Mucosa of descending colon (tissue), 3 donors: Measurements from ENCODE around the gene SPATA22. TPM values are rescaled to one million over a fixed set of nuclear protein-coding genes. Genes with fewer than 3 reads are reported as not detected.
"Not testable (repeated sequence)": the region's sequence is repeated elsewhere in the genome, so short reads cannot be mapped to it uniquely, and the experiment has no call there.

Source experiments
- ATAC-seq: fragments of 200-7000 bp; cut with Tn5 transposase; one replicate; pipeline ENCODE4 v1.9.1; 2020; ENCODE audit warnings: mild to moderate bottlenecking, moderate library complexity
- DNase-seq, 3 donors: peaks; one replicate each; pipeline ENCODE4 v3.0.0-alpha.2; 2020
- H3K36me3 ChIP-seq: fragments of 200-600 bp; one replicate; pipeline ENCODE4 v1.8.0; 2021; ENCODE audit warnings: low read depth, mild to moderate bottlenecking
- H3K4me1 ChIP-seq: fragments of 200-600 bp; one replicate; pipeline ENCODE4 v1.8.0; 2021; ENCODE audit warnings: low read depth, mild to moderate bottlenecking
- H3K4me3 ChIP-seq: fragments of 200-600 bp; one replicate; pipeline ENCODE4 v1.8.0; 2021; ENCODE audit warnings: mild to moderate bottlenecking
- H3K9me3 ChIP-seq: fragments of 200-600 bp; one replicate; pipeline ENCODE4 v1.8.0; 2021; ENCODE audit warnings: mild to moderate bottlenecking
- CTCF ChIP-seq: fragments of 200-600 bp; IDR thresholded peaks from one replicate; pipeline ENCODE4 v1.8.0; 2022; ENCODE audit warnings: antibody characterized with exemption, mild to moderate bottlenecking
- intact Hi-C, 2 donors: fragments of 100-400 bp; cut with DNase I in 1 of 2; cut with micrococcal nuclease in 1 of 2; formaldehyde crosslinking; loops; one replicate each; pipeline versions ENCODE4 v1.11.0 to v1.11.1; 2022; cut with DNase I, micrococcal nuclease
- long read RNA-seq, 2 donors: library from polyadenylated mRNA; unstranded; transcript quantifications; one replicate each; pipeline ENCODE4 v2.0.0, GENCODE V29; 2019 to 2021
- total RNA-seq, 3 donors: library from RNA; stranded (reverse); fragmentation: NEBNext Ultra II Directional in 2 of 3; extraction: Animal tissue kit (Norgen Biotek cat#: 25700) in 2 of 3; gene quantifications; one replicate each; pipeline versions ENCODE4 v1.2.1 to v1.2.4, GENCODE V29; 2021 to 2023
- donor health status: DM: no; HTN: no; CAD: no; lungs with moderate emphysema.
- donor health status: DM: no; HTN: no; CAD: no.
- donor health status: DM: no; HTN: yes; CAD: no.

The SPATA22 gene
- total RNA-seq = 1 to 10 TPM in 1 of 3 donors, not detected in 2; 1.1 TPM
- long read RNA-seq, donor 1, partial matches to known transcripts = 0 of 1 reads
- long read RNA-seq, donor 1, other reads (novel, unspliced or antisense) = 1 of 1 reads
- long read RNA-seq, donor 2 = 0 reads

- no peaks in the 10 kb centered on the region for H3K9me3 ChIP-seq
- DNase-seq = no peak
- no peaks in the 10 kb centered on the region for H3K36me3 ChIP-seq
- intact Hi-C loops = no loop called here
- H3K4me1 ChIP-seq = peaks cover 28% of the 10 kb centered on the region
- no peak within 1 kb of the TSS for H3K4me3 ChIP-seq
- no peak for TF ChIP-seq CTCF
- ATAC-seq = no peak
These were observed at the start of gene SPATA22 for GRCh38 chr17:3471599-3471998. TSS of gene SPATA22 (minus strand) at chr17:3471819. CDS start at chr17:3469325, 2,494 bp downstream.

- intact Hi-C loops, H3K4me1 ChIP-seq, H3K36me3 ChIP-seq, DNase-seq, H3K4me3 ChIP-seq, H3K9me3 ChIP-seq, ATAC-seq: not testable (repeated sequence)
These were observed 47.9 kb upstream of the SPATA22 start for GRCh38 chr17:3519472-3519871.

GRCh38 chr17:3514873-3515272, 43.3 kb upstream of the SPATA22 start:
- H3K4me3 ChIP-seq = no peak overlapping the region
- no peaks in the 10 kb centered on the region for H3K4me1 ChIP-seq
- intact Hi-C loops = no loop called here
- ATAC-seq = no peak
- H3K9me3 ChIP-seq = no peaks in the 10 kb centered on the region
- TF ChIP-seq CTCF = no peak
- H3K36me3 ChIP-seq = no peaks in the 10 kb centered on the region
- no peak for DNase-seq

- H3K4me3 ChIP-seq, ATAC-seq, DNase-seq, H3K9me3 ChIP-seq, intact Hi-C loops, H3K36me3 ChIP-seq, H3K4me1 ChIP-seq: not testable (repeated sequence)
These were observed 42.5 kb upstream of the SPATA22 start for GRCh38 chr17:3514167-3514566.

GRCh38 chr17:3513305-3514035, 41.9 kb upstream of the SPATA22 start:
- H3K4me3 ChIP-seq = no peak overlapping the region
- no peaks in the 10 kb centered on the region for H3K4me1 ChIP-seq
- H3K9me3 ChIP-seq = no peaks in the 10 kb centered on the region
- intact Hi-C loops = no loop called here
- no peaks in the 10 kb centered on the region for H3K36me3 ChIP-seq
- no peak for ATAC-seq
- no peak for TF ChIP-seq CTCF
- no peak for DNase-seq

- DNase-seq = peak in 2 of 3 donors; percentile 64 to 68
- TF ChIP-seq CTCF = no peak
- peak; percentile 42 for ATAC-seq
These were observed 41.0 kb upstream of the SPATA22 start for GRCh38 chr17:3512505-3513171.

More at GRCh38 chr17:3512505-3513171, 41.0 kb upstream of the SPATA22 start:
- Histone ChIP-seq H3K36me3 (no peaks in the 10 kb centered on the region), H3K4me1 (no peaks in the 10 kb centered on the region), H3K9me3 (no peaks in the 10 kb centered on the region), H3K4me3 (no peak overlapping the region)
- intact Hi-C loops = no loop called here
